Epithelial cell of prostate (primary cell): ENCODE data around the gene TOE1.

Experiments used
- DNase-seq: peaks from one replicate; pipeline ENCODE4 v3.0.0-alpha.2; 2011; ENCODE audit warnings: low read depth, low spot score
- H3K27ac ChIP-seq: fragments of 450-650 bp; 2 replicates; pipeline ENCODE4 v1.5.1; 2017; ENCODE audit warnings: mild to moderate bottlenecking

TOE1 gene

DNA sequence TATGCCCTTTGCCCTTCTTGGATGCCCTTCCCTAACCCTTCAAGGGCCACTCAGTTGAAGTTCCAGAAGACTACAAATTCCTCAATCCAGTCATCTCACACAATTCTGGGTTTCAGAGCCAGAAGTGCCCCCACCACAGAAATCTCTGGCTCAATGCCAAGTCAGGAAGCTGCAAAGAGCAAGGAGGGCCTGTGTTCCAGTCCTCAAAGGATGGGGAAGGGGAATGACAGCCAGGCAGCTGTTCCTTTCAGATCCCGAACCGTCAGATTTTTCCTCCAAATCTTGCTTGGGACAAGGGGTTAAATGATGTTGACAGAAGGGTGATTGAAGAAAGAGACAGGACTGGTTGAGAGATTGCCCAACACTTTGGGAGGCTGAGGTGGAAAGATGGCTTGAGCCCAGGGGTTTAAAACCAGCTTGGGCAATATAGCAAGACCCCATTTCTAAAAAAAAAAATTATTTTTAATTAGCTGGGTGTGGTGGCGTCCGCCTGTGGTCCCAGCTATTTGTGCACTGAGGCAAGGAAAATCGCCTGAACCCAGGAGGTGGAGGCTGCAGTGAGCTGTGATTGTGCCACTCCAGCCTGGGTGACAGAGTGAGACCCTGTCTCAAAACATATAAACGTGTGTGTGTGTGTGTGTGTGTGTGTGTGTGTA lies 14.0 kb upstream of the TOE1 start:
- no peak for DNase-seq
- H3K27ac ChIP-seq: no peak overlapping the region

DNA sequence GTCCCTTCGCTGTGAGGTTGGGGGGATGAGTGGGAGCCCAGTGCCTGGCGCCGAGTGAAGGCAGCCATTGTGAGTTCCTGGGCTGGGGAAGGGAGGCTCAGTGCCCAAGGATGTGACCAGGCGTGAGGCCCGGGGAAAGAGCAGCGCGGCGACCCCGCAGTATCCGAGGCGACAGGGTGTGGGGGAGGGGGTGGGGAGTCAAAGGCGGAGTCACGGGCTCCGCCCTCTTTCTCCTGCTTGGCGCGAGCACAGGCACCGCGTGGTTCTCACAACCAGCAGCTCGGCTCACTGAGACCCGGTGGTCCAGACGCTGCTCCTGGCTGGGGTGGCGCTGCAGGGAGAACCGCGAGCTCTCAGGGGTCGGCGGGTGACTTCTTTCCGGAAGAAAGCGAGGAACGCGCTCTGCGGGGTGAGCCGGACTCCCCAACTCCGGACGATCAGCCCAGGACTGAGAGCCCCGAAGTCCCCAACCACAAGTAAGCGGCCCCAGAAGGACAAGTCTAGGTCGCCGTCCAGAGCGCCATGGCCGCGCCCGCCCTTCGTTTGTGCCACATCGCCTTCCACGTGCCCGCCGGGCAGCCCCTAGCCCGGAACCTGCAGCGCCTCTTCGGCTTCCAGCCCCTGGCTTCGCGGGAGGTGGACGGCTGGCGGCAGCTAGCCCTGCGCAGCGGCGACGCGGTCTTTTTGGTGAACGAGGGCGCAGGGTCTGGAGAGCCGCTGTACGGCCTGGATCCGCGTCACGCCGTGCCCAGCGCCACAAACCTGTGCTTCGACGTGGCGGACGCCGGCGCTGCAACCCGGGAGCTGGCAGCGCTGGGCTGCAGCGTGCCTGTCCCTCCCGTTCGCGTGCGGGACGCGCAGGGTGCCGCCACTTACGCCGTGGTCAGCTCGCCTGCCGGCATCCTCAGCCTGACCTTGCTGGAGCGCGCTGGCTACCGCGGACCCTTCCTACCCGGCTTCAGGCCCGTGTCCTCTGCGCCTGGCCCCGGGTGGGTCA lies 13.0 kb upstream of the TOE1 start, which contains the start of gene HPDL:
Gene HPDL (plus strand): TSS at position 269 of the 997 bp plus-strand sequence. CDS start 254 bp downstream, at position 523.
- no peak within 1 kb of the TSS for H3K27ac ChIP-seq
- no peak for DNase-seq

DNA sequence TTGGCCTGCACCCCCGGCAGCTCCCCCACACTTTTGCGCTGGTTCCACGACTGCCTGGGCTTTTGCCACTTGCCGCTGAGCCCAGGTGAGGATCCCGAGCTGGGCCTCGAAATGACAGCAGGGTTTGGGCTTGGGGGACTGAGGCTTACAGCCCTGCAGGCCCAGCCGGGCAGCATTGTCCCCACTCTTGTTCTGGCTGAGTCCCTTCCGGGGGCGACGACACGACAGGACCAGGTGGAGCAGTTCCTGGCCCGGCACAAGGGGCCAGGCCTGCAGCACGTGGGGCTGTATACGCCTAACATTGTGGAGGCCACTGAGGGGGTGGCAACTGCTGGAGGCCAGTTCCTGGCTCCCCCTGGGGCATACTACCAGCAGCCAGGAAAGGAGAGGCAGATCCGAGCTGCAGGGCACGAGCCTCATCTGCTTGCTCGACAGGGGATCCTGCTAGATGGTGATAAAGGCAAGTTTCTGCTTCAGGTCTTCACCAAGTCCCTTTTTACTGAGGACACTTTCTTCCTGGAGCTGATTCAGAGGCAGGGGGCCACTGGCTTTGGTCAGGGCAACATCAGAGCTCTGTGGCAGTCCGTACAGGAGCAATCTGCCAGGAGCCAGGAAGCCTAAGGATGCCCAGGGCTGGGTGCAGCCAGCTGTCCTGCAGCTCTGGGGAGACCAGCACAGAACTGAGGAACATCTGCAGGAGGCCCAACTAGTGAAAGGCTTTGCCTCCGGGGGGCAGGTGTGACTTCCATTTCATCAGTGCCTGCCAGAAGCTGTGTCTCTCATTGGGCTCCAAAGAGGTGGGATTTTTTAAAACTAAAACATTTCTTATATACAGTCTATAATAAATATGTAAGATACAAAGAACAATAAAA lies 12.1 kb upstream of the TOE1 start:
- H3K27ac ChIP-seq: no peak overlapping the region
- DNase-seq: no peak

DNA sequence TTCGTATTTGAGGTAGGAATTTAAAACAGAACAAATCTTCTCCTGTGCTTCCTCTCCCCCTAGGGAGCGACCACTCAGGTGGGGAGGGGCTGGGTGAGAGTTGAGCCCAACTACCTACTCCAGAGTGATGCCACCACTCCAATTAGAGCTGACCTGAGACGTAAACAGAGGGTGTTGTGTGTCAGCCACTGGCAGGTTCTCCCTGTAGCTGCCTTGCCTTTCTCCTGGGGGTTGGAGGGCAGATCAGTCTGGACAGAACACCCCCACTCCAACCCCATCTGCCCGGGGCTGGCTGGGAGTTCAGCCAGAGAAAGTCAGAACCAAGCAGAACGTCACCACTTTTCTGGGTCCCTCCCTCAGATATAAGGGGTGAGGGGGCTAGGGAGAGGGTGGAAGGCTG lies 11.3 kb upstream of the TOE1 start:
- no peak for DNase-seq
- H3K27ac ChIP-seq: no peak overlapping the region

DNA sequence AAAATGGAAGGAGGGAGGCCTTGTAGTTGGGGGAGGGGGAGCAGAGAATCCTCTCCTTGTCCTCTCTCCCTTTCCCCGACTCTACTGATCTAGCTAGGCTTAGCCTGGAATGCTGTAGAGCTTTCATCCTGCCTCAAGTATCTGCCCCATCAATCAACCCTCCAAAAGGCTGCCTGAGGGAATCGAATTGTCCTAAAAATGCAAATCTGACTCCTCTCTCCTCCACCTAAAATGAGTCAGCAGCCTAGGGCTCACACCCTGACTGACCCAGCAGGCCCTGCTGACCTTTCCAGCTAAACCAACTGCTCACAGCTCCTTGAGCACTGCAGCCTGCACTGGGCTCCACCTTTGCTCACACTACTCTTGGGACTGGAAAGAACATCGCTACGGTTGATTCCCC lies 10.5 kb upstream of the TOE1 start:
- DNase-seq: no peak
- H3K27ac ChIP-seq: no peak overlapping the region

DNA sequence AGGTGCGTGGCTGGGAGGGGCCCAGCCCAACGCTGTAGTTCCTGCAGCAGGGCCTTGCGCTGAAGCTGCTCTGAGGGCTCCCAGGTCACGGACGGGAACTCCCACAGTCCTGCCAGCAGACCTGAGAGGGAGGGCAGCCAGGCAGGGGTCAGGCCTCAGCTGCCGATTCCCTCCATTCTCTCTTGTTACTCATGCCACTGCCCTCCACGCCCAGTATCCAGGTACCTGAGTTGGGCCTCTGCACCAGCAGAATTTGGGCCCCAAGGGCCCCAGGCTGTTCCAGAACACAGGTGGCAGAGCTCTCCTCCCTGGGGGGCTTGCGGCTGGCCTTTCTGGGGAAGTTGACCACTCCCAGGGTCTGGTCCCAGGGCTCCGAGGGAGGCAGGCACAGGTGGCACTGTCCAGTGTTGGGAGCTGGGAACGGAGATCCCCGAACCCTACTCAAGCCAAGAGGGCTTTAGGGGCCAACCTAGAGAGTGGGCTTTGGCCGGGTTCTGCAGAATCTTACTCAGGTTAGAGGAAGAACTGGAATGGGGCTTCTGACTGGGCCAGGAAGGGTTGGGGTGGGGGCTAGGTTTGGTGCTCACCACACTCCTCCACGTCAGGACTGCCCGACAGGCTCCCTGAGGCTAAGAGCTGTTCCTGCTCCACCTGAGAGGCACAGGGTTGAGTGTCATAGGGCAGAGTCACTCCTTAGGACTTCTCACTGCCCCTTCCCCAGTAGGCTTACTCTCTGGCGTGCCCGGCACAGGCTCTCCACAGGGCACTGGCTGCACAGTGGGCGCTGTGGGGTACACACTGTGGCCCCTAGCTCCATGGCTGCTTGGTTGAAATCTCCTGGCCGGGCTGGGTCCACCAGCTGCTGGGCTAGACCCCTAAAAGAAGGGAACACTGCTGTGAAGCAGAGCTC lies 8.3 kb upstream of the TOE1 start:
- no peak overlapping the region for H3K27ac ChIP-seq
- no peak for DNase-seq

DNA sequence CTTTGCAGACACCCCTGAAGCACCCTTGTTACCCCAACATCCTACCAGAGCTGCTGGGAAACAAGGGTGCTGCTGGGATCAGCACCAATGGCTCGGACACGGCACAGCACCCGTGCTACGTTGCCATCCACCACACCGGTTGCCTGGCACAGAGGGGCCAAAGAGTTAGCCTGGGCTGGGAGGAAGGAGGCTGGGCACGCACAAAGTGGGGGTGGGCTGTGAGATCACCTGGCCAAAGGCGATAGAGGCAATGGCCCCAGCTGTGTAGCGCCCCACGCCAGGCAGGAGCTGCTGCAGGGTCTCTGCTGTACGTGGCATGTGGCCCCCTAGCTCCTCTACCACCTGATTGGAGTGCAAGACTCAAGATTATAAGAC lies 7.6 kb upstream of the TOE1 start:
- no peak overlapping the region for H3K27ac ChIP-seq
- no peak for DNase-seq

DNA sequence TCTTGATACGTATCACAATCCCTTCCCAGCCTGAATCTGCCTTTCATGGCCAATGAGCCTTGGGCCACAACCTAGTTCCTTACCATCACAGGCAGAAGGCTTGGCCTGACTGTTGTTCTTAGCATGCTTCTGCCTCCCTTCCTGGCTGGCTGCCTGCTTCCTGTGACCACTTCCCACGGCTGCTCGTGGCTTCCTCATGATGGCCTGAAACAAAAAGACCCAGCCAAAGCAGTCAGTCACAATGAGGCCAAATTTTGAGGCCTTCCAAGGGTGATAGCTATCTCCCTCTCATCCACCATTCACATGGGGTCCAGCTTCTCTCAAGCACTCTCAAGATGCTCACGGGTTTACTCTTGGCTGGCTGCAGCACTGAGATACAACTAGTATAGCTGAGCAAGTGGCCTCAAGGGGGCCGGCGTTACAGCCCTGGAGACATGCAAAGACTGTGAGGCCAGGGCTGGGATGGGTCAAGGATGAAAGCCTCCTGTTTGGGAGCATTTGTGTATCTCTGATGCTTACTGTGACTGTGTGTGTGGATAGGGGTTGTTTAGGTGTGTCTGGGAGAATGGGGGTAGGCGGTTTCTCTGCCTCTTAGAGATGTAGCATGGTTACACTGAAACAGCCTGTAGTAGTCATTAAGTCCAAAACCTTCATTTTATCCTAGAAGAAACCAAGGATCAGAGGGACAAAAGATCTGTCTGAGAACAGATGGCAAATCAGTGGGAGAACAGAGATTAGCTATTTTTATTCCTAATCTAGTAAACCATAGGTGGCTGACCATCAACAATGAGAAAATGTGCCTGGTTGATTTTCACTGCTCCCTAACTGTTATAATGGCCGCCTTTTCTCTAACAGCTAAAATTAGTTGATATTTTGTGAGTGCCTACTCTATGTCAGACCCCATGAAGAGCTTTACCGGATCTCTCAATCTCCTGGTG lies 5.4 kb upstream of the TOE1 start:
- H3K27ac ChIP-seq: no peak overlapping the region
- DNase-seq: no peak

DNA sequence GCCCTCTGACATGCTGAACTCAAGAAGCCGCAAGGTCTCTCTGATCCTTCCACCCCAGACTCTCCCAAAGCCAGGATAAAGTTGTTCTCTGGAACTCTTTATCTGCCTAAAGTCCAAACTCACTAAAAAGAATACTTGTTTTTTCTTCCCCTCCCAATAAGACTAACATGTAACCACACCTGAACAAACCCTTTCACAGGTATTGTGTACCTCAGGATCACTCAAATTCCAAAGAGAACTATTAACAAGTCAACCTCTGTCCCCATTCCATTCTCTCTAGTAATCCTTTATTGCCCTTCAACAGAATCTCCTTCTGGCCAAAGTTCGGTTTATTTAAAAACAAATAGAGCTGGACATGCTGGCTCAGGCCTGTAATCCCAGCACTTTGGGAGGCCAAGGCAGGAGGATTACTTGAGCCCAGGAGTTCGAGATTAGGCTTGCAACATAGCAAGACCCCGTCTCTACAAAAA lies 4.1 kb upstream of the TOE1 start:
- no peak for DNase-seq
- H3K27ac ChIP-seq: peak overlapping the region; percentile 64

DNA sequence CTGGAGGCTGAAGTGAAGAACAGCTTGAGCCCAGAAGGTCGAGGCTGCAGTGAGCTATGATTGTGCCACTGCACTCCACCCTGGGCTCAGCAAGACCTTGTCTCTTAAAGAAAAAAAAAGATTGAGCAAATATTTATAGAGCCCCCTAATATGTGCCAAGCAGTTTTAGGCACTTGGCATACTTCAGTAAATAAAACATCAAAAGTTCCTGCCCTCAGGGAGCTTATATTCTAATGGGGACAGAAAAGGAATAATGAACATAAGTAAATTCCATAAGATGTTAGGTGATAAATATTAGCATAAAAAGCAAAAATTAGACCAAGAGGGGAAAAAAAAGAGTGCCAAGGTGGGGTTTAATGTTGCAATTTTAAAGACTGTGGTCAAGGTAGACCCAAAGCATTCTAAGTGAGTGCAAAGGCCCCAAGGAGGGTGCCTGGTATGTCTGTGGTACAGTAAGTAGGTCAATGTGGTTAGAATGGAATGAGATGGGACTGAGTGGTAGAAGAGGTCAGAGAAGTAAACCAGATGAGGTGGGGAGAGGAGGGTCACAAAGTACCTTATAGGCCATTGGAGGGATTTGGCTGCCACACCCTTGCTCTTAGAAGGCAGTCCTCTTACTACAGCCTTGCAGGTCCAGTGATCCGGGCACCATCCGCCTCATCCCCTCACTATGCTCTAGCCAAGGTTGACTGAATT lies 2.2 kb upstream of the TOE1 start:
- no peak overlapping the region for H3K27ac ChIP-seq
- no peak for DNase-seq

DNA sequence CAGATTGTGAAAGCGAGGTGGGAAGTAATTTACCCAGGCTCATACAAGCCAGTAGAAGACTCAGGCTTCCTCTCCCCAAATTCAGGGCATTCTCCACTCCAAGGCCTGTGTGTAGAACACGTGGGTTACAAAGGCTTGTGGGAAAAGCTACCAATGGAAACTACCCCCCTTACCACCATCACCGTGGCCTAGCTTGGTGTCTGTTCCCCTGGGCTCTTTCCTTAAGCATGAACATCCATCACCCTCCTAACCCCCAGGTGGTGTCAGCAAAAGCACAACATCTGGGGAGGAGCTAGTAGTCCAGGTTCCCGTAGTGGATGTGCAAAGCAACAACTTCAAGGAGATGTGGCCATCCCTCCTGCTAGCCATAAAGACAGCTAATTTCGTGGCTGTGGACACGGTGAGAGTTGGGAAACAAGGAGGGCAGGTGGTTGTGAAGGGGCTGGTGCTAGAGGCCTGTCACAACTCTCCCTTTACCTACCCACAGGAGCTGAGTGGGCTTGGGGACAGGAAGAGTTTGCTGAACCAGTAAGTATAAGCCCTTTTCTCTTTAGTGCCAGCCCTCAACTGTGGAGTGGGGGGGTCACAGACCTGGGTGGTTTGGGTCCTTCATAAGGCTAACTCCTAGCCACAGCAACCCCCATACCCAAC lies 971 bp downstream of the TOE1 start:
- DNase-seq: no peak
- peak overlapping the region; percentile 88 for H3K27ac ChIP-seq

DNA sequence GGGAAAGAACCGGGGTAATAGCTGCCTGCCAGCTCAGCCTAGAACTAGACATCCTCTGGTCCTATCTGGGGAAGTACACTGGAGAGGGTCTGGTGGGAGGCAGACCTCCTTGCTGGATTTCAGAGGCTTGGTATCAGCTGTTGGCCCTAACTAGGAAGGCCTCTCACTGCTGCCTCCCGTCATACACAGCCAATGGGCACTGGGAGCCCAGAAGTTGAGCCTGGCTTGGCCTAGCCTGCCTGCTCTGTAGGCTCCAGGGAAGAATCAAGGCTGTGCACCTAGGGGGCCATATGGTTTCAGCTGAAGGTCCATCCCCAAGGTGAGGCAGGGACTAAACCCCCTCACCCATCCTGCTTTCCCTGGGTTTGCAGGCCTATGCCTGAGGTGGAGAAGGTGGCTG lies 4.5 kb downstream of the TOE1 start:
- no peak overlapping the region for H3K27ac ChIP-seq

DNA sequence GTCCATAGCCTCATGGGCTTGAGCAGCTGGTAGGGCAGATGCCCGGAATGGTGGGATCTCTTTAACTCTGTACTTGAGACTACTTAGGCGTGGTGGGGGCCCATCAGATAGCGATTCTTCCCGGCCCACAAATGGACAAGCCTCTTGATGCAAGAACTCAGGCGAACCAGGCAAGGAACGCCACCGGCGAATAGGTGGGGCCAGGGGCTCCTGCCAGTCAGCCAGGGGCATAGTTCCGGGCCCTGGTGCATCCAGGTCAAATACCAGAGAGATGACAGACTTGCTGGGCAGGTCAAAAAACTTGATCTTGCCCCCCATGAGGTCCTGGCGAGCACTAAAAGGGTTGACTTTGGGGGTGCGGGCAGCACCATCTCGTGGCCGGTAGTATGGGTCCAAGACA lies 5.0 kb downstream of the TOE1 start:
- no peak overlapping the region for H3K27ac ChIP-seq
- no peak for DNase-seq

More for the DNA sequence above, 4.5 kb downstream of the TOE1 start:
- DNase-seq: no peak

DNA sequence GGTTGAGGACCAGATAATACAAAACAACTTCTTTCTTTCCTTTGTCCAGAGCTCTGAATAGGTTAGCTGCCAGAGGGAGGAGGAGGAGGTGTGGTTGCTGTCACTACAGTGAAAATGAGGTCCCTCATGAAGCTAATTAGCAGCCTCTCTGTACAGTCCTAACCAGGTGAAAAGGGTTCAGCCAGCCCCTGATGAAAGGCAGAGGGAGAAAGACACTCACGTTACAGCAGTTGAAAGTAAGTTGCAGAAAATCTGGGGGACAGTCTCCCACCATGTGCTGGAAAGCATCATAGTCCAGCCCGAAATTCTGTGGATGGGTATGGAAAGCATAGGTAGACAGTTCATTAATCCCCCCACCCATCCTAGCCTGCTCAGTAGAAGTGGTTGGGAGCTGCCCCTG lies 6.5 kb downstream of the TOE1 start:
- no peak overlapping the region for H3K27ac ChIP-seq
- no peak for DNase-seq

DNA sequence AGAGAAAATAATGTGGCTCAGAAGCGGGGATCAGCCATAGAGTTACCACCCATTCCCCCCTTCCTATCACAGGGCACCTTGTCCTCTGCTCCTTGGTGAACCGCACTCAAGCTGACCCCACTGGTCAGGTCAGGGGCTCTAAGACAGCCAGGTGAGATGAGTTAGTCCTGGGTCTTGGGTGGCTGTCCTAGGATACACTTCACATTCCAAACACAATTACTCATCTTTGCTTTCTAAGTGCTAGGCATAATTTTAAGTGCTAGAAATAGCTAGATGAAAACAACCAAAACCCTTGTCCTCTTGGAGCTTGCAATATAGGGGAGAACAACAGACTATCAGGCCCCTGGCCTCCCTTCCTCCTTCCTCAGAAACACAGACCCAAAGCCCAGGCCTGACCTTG lies 8.1 kb downstream of the TOE1 start:
- no peak for DNase-seq
- H3K27ac ChIP-seq: peak overlapping the region; percentile 85

DNA sequence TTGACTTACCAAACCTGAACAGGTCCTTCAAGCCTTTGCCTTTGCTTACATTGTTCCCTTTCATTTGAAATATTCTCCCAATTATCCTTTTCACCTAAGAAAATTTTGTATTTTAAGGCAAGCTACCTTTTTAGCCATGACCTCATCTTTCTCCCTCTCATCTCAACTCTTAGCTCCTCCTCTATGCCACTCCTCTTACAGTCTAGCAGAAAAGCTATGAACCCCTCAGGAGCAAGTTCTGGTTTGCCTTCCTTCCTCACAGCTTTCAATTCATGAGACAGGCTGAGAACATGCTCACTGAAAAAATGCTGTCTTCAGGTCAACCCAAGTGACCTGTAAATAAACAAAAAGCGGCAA lies 8.6 kb downstream of the TOE1 start:
- H3K27ac ChIP-seq: peak overlapping the region; percentile 85
- DNase-seq: no peak

DNA sequence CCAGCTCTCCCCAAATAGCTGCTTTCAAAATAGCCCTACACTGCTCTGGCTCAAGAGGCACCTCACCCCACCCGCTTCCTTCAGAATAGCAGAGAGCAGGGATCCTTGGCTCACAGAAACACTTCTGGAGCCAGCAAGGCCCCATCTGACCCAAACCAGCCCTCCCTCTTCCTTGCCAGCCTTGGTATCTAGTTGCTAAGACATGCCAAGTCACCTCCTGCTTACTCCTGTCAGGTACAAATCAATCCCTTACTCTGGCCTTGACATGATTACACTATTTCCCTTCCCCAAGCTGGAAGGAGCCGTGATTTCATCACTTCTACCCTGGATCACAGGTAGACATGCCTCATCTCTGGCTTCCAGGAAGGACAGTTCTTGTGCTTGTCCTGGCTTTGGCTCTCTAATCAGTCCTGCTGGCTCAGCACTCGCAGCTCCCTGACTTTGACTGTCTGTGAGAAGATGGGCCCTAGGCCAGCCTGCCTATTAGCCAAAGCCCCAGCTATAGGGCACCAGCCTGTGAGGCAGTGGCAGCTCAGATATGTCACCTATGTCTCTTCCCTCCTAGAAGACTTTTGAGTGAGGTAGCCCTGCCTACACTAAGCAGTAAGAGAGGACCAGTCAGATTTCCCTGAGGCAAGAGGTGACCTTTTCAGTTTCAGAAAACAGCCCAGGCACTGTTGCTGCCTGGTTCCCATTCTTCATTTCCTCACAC lies 9.2 kb downstream of the TOE1 start:
- peak overlapping the region; percentile 85 for H3K27ac ChIP-seq
- DNase-seq: no peak
